Stomach (tissue), 4 donors: ENCODE results near the gene RAD21L1.

ENCODE experiments used
- EP300 ChIP-seq: sonication (generic); formaldehyde crosslinking; IDR thresholded peaks from one replicate; pipeline ENCODE4 v1.6.1; 2017; ENCODE audit warnings: antibody characterized with exemption
- POLR2A ChIP-seq, 4 donors: fragments of 450-650 bp; IDR thresholded peaks; one replicate each; pipeline ENCODE4 v1.6.1; 2016; ENCODE audit warnings: antibody characterized with exemption in 4 of 4, control low read depth in 2 of 4, mild to moderate bottlenecking in 1 of 4, moderate library complexity in 1 of 4
- POLR2AphosphoS5 ChIP-seq, 3 donors: sonication (generic); formaldehyde crosslinking; IDR thresholded peaks; one replicate each; pipeline ENCODE4 v1.6.1; 2016; ENCODE audit warnings: antibody characterized with exemption in 3 of 3
- TF ChIP-seq, protein P1 (sequence below), 7 experiments: fragments of 450-650 bp in 4 of 7; fragments of 200-600 bp in 3 of 7; sonication (generic) in 3 of 7; IDR thresholded peaks; one replicate each; pipeline ENCODE4 v1.5.1; 2016 to 2019; ENCODE audit warnings: antibody characterized with exemption in 7 of 7, control low read depth in 2 of 7, mild to moderate bottlenecking in 1 of 7

DNA sequence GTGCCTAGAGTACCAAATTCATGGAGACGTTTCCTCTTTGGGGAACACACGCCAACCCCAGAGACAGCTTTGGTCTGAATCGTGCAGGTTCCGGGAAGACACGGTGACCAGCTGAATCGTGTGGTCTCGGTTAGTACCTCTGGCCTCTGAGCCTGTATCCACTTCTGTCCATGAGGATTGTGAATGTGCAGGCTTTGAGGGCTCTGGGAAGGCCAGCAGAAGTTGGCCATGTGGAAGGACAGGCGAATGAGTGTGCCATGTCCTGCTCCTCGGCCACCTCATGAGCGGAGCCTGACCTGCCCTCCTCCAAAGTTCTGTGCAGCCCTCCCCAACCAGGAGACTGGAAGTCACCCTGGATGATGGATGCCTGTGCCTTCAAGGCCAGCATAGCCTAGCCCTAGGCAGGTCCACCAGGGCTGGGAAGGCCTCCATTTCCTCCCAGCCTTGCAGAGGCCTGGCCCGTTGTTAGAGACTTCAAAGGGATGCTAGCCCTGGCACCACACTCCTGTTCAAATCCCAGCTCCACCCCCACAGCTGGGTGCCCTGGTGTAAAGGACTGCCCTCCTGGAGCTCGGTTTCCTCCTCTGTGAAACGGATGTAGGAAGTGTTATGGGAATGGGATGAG, 39.4 kb upstream of the RAD21L1 start:
- TF ChIP-seq POLR2AphosphoS5 (IDR thresholded peaks at IDR 0.05) (no peak), POLR2A (IDR thresholded peaks at IDR 0.05) (no peak), EP300 (no peak)
- TF ChIP-seq, protein P1, sequence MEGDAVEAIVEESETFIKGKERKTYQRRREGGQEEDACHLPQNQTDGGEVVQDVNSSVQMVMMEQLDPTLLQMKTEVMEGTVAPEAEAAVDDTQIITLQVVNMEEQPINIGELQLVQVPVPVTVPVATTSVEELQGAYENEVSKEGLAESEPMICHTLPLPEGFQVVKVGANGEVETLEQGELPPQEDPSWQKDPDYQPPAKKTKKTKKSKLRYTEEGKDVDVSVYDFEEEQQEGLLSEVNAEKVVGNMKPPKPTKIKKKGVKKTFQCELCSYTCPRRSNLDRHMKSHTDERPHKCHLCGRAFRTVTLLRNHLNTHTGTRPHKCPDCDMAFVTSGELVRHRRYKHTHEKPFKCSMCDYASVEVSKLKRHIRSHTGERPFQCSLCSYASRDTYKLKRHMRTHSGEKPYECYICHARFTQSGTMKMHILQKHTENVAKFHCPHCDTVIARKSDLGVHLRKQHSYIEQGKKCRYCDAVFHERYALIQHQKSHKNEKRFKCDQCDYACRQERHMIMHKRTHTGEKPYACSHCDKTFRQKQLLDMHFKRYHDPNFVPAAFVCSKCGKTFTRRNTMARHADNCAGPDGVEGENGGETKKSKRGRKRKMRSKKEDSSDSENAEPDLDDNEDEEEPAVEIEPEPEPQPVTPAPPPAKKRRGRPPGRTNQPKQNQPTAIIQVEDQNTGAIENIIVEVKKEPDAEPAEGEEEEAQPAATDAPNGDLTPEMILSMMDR (IDR thresholded peaks at IDR 0.05) = no peak
